Bronchial epithelial cell (primary cell): Measurements from ENCODE around the gene HOXB9. TPM values are rescaled to one million over a fixed set of nuclear protein-coding genes. Genes with fewer than 3 reads are reported as not detected.

Experiments used
- DNase-seq: peaks from one replicate; pipeline ENCODE4 v3.0.0-alpha.2; 2010; ENCODE audit warnings: low read depth
- FAIRE-seq: peaks from 2 replicates; lab custom pipeline; 2011; peaks lifted over from hg19 to GRCh38; lab: Jason Lieb, UNC
- H3K27me3 ChIP-seq: 2 replicates; pipeline ENCODE4 v1.5.1; 2011; ENCODE audit warnings: low read length; ENCODE audit not compliant: control insufficient read depth, insufficient read depth
- H3K36me3 ChIP-seq: 2 replicates; pipeline ENCODE4 v1.5.1; 2011; ENCODE audit warnings: low read length; ENCODE audit not compliant: control insufficient read depth, insufficient read depth
- H3K4me3 ChIP-seq: 2 replicates; pipeline ENCODE4 v1.5.1; 2011; ENCODE audit warnings: mild to moderate bottlenecking, low read depth, low read length, control low read depth
- total RNA-seq: library from RNA; depleted of rRNA; stranded (reverse); fragments of >200 nt; gene quantifications from 2 replicates; pipeline ENCODE4 v1.2.1, GENCODE V29; 2014
- TF ChIP-seq, protein P1 (sequence below): IDR thresholded peaks from 2 replicates; pipeline ENCODE4 v1.5.1; 2011; ENCODE audit warnings: mild to moderate bottlenecking, moderate library complexity, low read length, control low read depth, inconsistent platforms; ENCODE audit not compliant: insufficient read depth, severe bottlenecking

Gene HOXB9
- total RNA-seq, 1 donor from 2014 or later: not detected

DNA sequence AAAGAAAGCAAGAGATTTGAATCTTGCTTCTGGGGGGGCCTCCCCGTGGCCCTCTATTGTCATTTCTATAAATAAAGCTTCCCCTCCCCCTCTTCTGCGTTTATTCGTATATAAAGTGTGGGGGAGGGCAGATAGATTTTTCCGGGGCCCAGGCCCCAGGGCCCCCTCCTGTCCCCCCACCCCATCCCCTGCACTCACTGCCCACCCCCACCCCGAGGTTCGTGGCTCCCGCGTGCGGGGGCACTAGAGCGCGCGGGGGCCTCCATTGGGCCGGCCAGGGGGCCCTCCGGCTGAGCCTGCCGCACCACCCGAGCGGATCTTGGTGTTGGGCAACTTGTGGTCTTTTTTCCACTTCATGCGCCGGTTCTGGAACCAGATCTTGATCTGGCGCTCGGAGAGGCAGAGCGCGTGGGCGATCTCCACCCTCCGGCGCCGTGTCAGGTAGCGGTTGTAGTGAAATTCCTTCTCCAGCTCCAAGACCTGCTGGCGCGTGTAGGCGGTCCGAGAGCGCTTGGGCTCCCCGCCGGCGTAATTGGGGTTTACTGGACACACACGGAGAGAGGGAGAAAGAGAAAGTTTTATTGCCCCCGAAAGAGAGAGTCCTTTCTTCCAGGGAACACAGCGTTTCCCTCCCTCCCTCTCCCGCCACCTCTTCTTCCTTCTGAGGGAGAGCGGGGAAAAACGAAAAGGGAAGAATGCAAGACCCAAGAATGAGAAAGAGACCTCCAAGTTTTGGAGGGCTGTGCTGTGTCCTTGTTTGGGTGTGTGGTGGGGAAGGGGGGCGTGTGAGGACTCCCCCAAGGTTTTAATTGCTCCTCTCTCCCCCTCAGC lies 49.5 kb downstream of the HOXB9 start:
- H3K27me3 ChIP-seq: peaks cover 88% of the 10 kb centered on the region
- FAIRE-seq (no peak), DNase-seq (no peak)
- no peaks in the 10 kb centered on the region for H3K36me3 ChIP-seq
- TF ChIP-seq, protein P1, sequence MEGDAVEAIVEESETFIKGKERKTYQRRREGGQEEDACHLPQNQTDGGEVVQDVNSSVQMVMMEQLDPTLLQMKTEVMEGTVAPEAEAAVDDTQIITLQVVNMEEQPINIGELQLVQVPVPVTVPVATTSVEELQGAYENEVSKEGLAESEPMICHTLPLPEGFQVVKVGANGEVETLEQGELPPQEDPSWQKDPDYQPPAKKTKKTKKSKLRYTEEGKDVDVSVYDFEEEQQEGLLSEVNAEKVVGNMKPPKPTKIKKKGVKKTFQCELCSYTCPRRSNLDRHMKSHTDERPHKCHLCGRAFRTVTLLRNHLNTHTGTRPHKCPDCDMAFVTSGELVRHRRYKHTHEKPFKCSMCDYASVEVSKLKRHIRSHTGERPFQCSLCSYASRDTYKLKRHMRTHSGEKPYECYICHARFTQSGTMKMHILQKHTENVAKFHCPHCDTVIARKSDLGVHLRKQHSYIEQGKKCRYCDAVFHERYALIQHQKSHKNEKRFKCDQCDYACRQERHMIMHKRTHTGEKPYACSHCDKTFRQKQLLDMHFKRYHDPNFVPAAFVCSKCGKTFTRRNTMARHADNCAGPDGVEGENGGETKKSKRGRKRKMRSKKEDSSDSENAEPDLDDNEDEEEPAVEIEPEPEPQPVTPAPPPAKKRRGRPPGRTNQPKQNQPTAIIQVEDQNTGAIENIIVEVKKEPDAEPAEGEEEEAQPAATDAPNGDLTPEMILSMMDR: no peak
- no peak overlapping the region for H3K4me3 ChIP-seq

DNA sequence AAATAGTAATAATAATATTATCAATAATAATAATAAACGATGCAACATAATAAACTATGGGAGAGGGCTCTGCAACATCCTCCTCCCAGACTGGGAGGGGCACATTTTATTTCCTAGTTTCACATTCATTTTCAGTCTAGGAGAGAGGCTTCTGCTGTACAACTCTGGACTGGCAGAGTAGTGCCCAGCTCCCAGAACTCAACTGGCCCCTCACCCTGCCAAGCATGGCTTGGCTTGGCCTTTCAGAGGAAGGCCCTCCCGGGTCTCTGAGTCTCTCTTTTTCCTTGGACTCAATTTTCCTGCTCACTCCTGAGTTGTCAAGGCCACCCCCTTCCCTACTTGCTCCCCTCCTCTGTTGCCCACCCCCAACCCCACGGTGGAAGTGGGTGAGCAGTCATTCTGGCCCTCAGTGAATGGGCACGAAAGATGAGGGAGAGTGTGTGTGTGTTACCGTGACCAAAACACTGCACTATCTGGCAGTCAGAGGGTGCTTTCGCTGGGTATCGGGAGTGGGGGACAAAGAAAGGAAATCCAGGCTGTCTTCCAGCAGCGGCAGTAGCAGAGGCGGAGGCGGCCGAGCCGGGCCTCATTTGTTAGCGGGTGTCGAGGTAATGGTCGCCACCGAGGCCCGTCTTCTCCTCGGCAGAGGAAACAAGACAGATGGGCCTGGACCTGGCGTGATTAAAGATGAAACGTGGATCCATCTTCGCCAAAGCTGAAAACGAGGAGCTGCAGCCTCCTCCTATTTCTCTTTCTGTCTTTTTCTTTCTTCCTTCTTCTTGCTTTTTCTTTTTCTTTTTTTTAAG lies 50.3 kb downstream of the HOXB9 start:
- Histone ChIP-seq H3K27me3 (peaks cover 88% of the 10 kb centered on the region), H3K36me3 (no peaks in the 10 kb centered on the region), H3K4me3 (no peak overlapping the region)
- FAIRE-seq (no peak), DNase-seq (no peak)
- TF ChIP-seq, protein P1: no peak

DNA sequence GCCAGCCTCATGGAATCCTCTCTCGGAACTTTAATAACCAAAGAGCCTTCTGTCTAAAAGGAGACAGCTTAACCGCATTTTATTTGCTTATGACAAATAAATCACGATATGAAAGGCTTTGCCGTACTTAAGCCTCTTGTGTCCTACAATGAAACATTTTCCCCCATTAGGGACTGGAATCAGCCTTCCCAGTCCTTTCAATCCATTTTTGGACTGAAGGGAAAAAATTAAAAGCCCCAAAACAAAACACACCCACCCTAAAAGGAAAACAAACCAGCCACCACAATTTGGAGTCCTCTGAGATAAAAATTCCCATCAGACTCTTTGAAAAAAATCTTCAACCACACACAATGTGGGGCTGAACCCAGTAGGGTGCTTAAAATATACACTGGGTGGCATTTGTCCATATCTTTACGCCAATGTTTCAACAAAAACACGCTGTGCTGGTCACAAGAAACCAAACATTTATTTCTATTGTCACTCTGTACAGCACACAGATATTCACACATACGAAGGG lies 51.0 kb downstream of the HOXB9 start:
- no peak for DNase-seq
- TF ChIP-seq, protein P1: no peak
- Histone ChIP-seq H3K36me3 (no peaks in the 10 kb centered on the region), H3K4me3 (no peak overlapping the region), H3K27me3 (peaks cover 87% of the 10 kb centered on the region)
- no peak for FAIRE-seq

DNA sequence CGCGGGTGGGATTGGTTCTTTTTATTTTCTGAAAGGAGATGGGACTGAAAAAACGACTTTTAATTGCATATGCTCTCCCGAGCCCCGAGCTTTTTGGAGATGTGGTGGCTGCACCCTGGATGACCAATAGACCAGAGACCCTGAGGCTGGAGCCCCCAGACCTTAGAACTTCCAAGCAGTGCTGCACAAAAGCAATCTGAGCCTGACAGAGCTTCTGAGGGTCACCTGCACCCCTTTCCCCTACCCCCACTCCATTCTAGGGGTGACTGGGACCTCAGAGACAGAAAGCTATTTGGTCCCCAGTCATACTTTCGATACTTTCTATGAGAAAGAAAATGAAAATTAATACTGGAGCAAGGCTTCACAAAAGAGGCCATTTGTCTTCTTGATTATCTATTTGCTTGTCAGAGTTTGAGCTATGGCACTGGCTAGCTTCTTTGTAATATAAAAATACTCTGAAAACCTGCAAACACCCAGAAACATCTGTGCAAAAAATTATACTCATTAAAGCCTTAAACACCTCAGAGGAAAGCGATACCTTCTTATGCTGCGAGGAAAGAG lies 51.6 kb downstream of the HOXB9 start:
- FAIRE-seq (no peak), DNase-seq (no peak)
- no peaks in the 10 kb centered on the region for H3K36me3 ChIP-seq
- H3K4me3 ChIP-seq: no peak overlapping the region
- peaks cover 88% of the 10 kb centered on the region for H3K27me3 ChIP-seq
- TF ChIP-seq, protein P1: no peak

DNA sequence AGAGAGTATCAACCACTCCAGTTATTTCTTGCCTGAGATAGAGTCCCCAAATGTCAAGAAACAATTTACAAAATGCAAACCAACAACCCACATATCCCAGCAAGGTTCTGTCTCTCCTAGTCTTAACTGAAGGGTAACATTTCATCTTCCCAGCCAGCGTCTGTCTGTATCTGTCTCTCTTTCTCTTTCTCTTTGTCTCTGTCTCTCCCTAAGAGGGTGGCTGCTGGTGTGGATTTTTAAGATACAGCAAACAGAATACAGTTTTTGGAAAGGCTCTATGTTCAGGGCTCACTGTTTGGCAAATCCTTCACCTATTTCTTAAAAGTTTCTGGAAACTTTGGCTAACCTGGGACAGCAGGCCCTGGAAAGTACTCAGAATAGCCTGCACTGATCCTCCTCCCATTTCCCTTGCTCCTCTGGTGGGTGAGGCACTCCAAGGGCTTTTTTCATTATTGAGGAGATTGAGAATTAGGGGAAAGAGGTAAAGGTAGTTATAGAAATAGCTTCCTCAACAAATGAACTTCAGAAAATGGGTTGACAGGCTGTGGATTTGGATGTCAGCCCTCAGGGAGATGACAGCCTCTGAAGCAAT lies 54.2 kb downstream of the HOXB9 start:
- FAIRE-seq (no peak), DNase-seq (no peak)
- H3K4me3 ChIP-seq: no peak overlapping the region
- TF ChIP-seq, protein P1: no peak
- no peaks in the 10 kb centered on the region for H3K36me3 ChIP-seq
- peaks cover 82% of the 10 kb centered on the region for H3K27me3 ChIP-seq
